HepG2 (cell line): ENCODE measurements around the gene L3MBTL4. TPM values are rescaled to one million over a fixed set of nuclear protein-coding genes. Genes with fewer than 3 reads are reported as not detected.

Experiments used
- ARID5B ChIP-seq: IDR thresholded peaks from 2 replicates; pipeline ENCODE4 v1.4.0; 2020; ENCODE audit warnings: mild to moderate bottlenecking, missing genetic modification reagents
- ESRRA ChIP-seq: sonication (generic); formaldehyde crosslinking; IDR thresholded peaks from 2 replicates; pipeline ENCODE4 v1.5.1; 2020; ENCODE audit warnings: mild to moderate bottlenecking, low read depth, missing genetic modification reagents
- FOSL2 ChIP-seq: sonication (generic); formaldehyde crosslinking; IDR thresholded peaks from 2 replicates; pipeline ENCODE4 v1.4.0; 2020; ENCODE audit warnings: missing genetic modification reagents
- ISL2 ChIP-seq: sonication (generic); formaldehyde crosslinking; IDR thresholded peaks from 2 replicates; pipeline ENCODE4 v1.5.0; 2020; ENCODE audit warnings: missing genetic modification reagents
- KLF13 ChIP-seq: sonication (generic); formaldehyde crosslinking; IDR thresholded peaks from 2 replicates; pipeline ENCODE4 v1.4.0; 2020; ENCODE audit warnings: mild to moderate bottlenecking, missing genetic modification reagents
- MIXL1 ChIP-seq: IDR thresholded peaks from 2 replicates; pipeline ENCODE4 v1.6.1; 2016
- NFE2 ChIP-seq: sonication (generic); formaldehyde crosslinking; IDR thresholded peaks from 2 replicates; pipeline ENCODE4 v1.4.0; 2020; ENCODE audit warnings: missing genetic modification reagents
- NR2F6 ChIP-seq, 2 experiments: IDR thresholded peaks; 2 replicates each; pipeline ENCODE4 v1.6.1; 2016; ENCODE audit warnings: antibody characterized with exemption in 1 of 2, mild to moderate bottlenecking in 1 of 2
- POLR2AphosphoS5 ChIP-seq: IDR thresholded peaks from 2 replicates; pipeline ENCODE4 v1.6.1; 2012; ENCODE audit warnings: low read depth, low read length
- RBM39 ChIP-seq: fragments of 200-400 bp; formaldehyde crosslinking; IDR thresholded peaks from one replicate; pipeline ENCODE4 v1.6.1; 2018; ENCODE audit warnings: antibody characterized with exemption, mild to moderate bottlenecking, low read depth, low read length; ENCODE audit not compliant: poor library complexity, severe bottlenecking
- RXRA ChIP-seq: sonication (generic); formaldehyde crosslinking; IDR thresholded peaks from 2 replicates; pipeline ENCODE4 v1.5.1; 2020; ENCODE audit warnings: missing genetic modification reagents
- SIN3A ChIP-seq: IDR thresholded peaks from 2 replicates; pipeline ENCODE4 v1.6.1; 2011; ENCODE audit warnings: low read depth, mild to moderate bottlenecking, control low read depth, low read length, borderline replicate concordance
- ZBTB7A ChIP-seq: sonication (generic); formaldehyde crosslinking; IDR thresholded peaks from 2 replicates; pipeline ENCODE4 v1.8.0; 2022; ENCODE audit warnings: mild to moderate bottlenecking, missing genetic modification reagents
- ZNF510 ChIP-seq: sonication (generic); formaldehyde crosslinking; IDR thresholded peaks from 2 replicates; pipeline ENCODE4 v1.4.0; 2020; ENCODE audit warnings: low read depth, mild to moderate bottlenecking, missing genetic modification reagents
- ZNF543 ChIP-seq: sonication (generic); formaldehyde crosslinking; IDR thresholded peaks from 2 replicates; pipeline ENCODE4 v1.4.0; 2020; ENCODE audit warnings: mild to moderate bottlenecking, missing genetic modification reagents
- ZNF747 ChIP-seq: sonication (generic); formaldehyde crosslinking; IDR thresholded peaks from 2 replicates; pipeline ENCODE4 v1.8.1; 2023; ENCODE audit warnings: missing genetic modification reagents, mild to moderate bottlenecking, borderline replicate concordance
- ZNF749 ChIP-seq: sonication (generic); formaldehyde crosslinking; IDR thresholded peaks from 2 replicates; pipeline ENCODE4 v1.8.0; 2022; ENCODE audit warnings: mild to moderate bottlenecking, missing genetic modification reagents, moderate library complexity, borderline replicate concordance
- ZSCAN12 ChIP-seq: sonication (generic); formaldehyde crosslinking; IDR thresholded peaks from 2 replicates; pipeline ENCODE4 v1.9.0; 2021; ENCODE audit warnings: mild to moderate bottlenecking, missing genetic modification reagents
- polyA plus RNA-seq, 8 experiments: library from polyadenylated mRNA; depleted of rRNA in 3 of 8; stranded (reverse) in 7 of 8; unstranded in 1 of 8; fragments of >200 nt; fragmentation: Illumina TruSeq in 4 of 8; extraction: Trizol in 4 of 8; gene quantifications; 2 replicates each; pipeline versions ENCODE4 v1.2.1 to v1.2.3, GENCODE V29; 2011 to 2016; ENCODE audit warnings: low read depth in 4 of 8, missing spikeins in 1 of 8, mixed read lengths in 1 of 8; ENCODE audit not compliant: insufficient read depth in 1 of 8
- total RNA-seq, 5 experiments: library from RNA; depleted of rRNA; stranded (reverse); fragments of >200 nt; fragmentation: Illumina TruSeq; extraction: Trizol; gene quantifications; 2 replicates each; pipeline ENCODE4 v1.2.3, GENCODE V29; 2016; ENCODE audit warnings: low read depth in 1 of 5
- TF ChIP-seq, protein P1 (sequence below): sonication (generic); formaldehyde crosslinking; IDR thresholded peaks from 2 replicates; pipeline ENCODE4 v1.4.0; 2020; ENCODE audit warnings: missing genetic modification reagents, borderline replicate concordance
- TF ChIP-seq, protein P2 (sequence below): sonication (generic); formaldehyde crosslinking; IDR thresholded peaks from 2 replicates; pipeline ENCODE4 v1.4.0; 2020; ENCODE audit warnings: missing genetic modification reagents, borderline replicate concordance
- TF ChIP-seq, protein P3 (sequence below): IDR thresholded peaks from 2 replicates; pipeline ENCODE4 v1.6.1; 2018; ENCODE audit warnings: missing genetic modification reagents, mild to moderate bottlenecking, missing compliant biosample characterization

L3MBTL4 gene
- total and polyA plus RNA-seq, 2 of the 13 experiments (the other 11 are each of a cell fraction or from before 2014, with no cell fraction given), result 10.8 to 13.3 TPM

GRCh38 chr18:6374340-6374739 lies 40.4 kb downstream of the L3MBTL4 start (continued):
- TF ChIP-seq POLR2AphosphoS5 (no peak), ISL2 (CRISPR knock-in tag) (peak; percentile 18), ZNF510 (CRISPR knock-in tag) (no peak), ZNF747 (CRISPR knock-in tag) (0 out of 2 replicates have a peak, but pooled peaks have one; percentile 48), NFE2 (no peak), ZNF749 (no peak), FOSL2 (CRISPR knock-in tag) (no peak), RBM39 (no peak), RXRA (CRISPR knock-in tag) (no peak), KLF13 (no peak), MIXL1 (peak; percentile 59; the same call in 1 of the 2 replicates), NR2F6 (IDR thresholded peaks at IDR 0.05) (0 out of 2 replicates have a peak, but pooled peaks have one; percentile 38), NR2F6 (CRISPR knock-in tag; IDR thresholded peaks at IDR 0.05) (peak; percentile 71), ZSCAN12 (CRISPR knock-in tag) (0 out of 2 replicates have a peak, but pooled peaks have one; percentile 56), ZNF543 (no peak), ZBTB7A (no peak), SIN3A (no peak), ARID5B (CRISPR knock-in tag) (peak; percentile 92), ESRRA (CRISPR knock-in tag) (no peak)
- TF ChIP-seq, protein P1, sequence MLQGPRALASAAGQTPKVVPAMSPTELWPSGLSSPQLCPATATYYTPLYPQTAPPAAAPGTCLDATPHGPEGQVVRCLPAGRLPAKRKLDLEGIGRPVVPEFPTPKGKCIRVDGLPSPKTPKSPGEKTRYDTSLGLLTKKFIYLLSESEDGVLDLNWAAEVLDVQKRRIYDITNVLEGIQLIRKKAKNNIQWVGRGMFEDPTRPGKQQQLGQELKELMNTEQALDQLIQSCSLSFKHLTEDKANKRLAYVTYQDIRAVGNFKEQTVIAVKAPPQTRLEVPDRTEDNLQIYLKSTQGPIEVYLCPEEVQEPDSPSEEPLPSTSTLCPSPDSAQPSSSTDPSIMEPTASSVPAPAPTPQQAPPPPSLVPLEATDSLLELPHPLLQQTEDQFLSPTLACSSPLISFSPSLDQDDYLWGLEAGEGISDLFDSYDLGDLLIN, result no peak
- TF ChIP-seq, protein P2, sequence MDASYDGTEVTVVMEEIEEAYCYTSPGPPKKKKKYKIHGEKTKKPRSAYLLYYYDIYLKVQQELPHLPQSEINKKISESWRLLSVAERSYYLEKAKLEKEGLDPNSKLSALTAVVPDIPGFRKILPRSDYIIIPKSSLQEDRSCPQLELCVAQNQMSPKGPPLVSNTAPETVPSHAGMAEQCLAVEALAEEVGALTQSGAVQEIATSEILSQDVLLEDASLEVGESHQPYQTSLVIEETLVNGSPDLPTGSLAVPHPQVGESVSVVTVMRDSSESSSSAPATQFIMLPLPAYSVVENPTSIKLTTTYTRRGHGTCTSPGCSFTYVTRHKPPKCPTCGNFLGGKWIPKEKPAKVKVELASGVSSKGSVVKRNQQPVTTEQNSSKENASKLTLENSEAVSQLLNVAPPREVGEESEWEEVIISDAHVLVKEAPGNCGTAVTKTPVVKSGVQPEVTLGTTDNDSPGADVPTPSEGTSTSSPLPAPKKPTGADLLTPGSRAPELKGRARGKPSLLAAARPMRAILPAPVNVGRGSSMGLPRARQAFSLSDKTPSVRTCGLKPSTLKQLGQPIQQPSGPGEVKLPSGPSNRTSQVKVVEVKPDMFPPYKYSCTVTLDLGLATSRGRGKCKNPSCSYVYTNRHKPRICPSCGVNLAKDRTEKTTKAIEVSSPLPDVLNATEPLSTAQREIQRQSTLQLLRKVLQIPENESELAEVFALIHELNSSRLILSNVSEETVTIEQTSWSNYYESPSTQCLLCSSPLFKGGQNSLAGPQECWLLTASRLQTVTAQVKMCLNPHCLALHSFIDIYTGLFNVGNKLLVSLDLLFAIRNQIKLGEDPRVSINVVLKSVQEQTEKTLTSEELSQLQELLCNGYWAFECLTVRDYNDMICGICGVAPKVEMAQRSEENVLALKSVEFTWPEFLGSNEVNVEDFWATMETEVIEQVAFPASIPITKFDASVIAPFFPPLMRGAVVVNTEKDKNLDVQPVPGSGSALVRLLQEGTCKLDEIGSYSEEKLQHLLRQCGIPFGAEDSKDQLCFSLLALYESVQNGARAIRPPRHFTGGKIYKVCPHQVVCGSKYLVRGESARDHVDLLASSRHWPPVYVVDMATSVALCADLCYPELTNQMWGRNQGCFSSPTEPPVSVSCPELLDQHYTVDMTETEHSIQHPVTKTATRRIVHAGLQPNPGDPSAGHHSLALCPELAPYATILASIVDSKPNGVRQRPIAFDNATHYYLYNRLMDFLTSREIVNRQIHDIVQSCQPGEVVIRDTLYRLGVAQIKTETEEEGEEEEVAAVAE (CRISPR knock-in tag), result no peak
- TF ChIP-seq, protein P3, sequence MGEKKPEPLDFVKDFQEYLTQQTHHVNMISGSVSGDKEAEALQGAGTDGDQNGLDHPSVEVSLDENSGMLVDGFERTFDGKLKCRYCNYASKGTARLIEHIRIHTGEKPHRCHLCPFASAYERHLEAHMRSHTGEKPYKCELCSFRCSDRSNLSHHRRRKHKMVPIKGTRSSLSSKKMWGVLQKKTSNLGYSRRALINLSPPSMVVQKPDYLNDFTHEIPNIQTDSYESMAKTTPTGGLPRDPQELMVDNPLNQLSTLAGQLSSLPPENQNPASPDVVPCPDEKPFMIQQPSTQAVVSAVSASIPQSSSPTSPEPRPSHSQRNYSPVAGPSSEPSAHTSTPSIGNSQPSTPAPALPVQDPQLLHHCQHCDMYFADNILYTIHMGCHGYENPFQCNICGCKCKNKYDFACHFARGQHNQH (CRISPR knock-in tag), result peak; percentile 43; the same call in 1 of the 2 replicates
